ENCODE results near the gene MAD2L2.

Gene MAD2L2

DNA sequence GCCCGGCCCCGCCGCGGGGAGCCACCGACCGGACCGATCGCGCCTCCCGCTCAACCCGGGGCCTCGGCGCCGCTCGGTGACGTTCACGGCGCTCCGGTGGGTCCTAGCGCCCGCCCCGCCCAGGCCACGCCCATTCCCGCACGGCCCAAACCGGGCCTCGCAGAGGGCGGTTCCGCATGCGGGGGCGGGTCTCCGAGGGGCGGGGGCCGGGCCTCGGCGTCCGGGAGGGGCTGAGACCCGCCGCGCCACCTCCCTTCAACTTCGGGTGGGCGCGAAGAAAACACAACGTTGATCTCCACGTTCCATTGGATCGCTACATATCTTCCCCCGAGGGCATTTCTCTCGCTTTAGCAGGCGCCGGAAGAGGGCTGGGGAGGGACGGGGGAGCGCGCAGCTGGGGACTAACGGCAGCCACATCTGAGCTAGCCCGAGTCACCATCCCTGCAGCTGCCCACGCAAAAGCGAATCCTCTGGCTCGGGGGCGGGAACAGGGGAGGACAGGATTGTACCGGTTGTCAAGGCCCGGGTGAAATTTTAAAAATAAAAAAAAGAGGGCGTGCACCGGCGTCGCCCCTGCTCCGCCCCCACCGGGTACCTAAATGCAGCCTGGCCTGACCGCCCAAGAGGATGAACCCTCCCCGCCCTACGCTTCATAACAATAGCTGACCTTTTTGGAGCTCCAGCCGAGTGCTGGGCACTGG is at the start of gene MAD2L2:
Gene MAD2L2, minus strand, starts transcription at position 78 of the 701 bp plus-strand sequence. CDS start 547 bp downstream, outside the sequence.
- in situ Hi-C loops (cut with MboI; ENCODE audit: low sequenced_read_pairs) = no loop called here

DNA sequence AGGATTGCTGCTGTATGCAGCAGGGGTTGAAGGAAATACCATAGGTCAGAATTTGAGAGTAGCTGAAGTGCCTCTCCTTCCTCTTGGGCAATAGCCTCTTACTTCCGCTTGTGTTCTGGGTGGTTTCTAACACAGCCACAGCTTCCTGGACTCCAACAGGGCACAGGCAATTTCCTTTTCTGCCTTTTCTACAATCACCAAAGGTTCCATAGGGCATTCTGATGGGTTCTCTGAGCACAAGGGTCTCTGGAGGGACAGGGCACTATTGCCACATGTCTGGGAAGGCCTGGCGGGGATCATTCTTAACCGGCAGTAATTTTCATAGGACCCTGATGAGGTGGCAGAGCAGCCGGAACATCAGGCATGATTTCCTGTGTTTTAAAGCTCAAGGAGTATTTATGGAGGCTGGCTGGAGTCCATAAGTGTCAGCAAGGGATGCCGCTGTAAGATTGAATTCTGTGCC is 49.5 kb upstream of the MAD2L2 start:
- in situ Hi-C loops (cut with MboI; ENCODE audit: low sequenced_read_pairs) = no loop called here

- in situ Hi-C loops (cut with MboI; ENCODE audit: low sequenced_read_pairs) = no loop called here
Measured at GRCh38 chr1:11729498-11730428, 48.8 kb upstream of the MAD2L2 start.

- in situ Hi-C loops (cut with MboI; ENCODE audit: low sequenced_read_pairs) = no loop called here
Measured at GRCh38 chr1:11729155-11729497, 48.2 kb upstream of the MAD2L2 start.

DNA sequence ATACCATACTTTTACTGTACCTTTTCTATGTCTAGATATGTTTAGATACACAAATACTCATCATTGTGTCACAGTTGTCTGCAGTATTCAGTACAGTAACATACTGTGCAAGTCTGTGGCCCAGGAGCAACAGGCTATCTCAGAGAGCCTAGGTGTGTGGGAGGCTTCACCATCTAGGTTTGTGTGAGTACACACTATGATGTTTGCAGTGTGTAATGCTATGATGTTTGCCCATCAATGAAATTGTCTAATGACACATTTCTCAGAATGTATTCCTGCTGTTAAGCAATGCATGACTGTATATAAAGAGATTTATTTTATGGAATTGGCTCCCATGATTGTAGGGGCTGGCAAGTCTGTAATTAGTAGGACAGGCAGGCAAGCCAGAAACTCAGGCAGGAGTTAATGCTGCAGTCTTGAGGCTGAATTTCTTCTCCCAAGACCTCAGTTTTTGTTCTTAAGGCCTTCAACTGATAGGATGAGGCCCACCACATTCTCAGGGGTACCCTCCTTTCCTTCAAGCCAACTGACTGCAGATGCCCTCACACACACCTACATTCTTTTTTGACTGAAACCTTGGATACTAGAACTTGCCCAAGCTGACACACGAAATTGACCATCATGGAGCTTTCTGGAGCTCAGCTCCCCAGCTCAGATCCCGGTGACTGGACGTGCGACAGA is 47.3 kb upstream of the MAD2L2 start:
- in situ Hi-C loops (cut with MboI; ENCODE audit: low sequenced_read_pairs) = no loop called here

GRCh38 chr1:11727119-11727518 is 46.2 kb upstream of the MAD2L2 start:
- in situ Hi-C loops (cut with MboI; ENCODE audit: low sequenced_read_pairs) = no loop called here

GRCh38 chr1:11725616-11726015 is 44.7 kb upstream of the MAD2L2 start:
- in situ Hi-C loops (cut with MboI; ENCODE audit: low sequenced_read_pairs) = no loop called here

DNA sequence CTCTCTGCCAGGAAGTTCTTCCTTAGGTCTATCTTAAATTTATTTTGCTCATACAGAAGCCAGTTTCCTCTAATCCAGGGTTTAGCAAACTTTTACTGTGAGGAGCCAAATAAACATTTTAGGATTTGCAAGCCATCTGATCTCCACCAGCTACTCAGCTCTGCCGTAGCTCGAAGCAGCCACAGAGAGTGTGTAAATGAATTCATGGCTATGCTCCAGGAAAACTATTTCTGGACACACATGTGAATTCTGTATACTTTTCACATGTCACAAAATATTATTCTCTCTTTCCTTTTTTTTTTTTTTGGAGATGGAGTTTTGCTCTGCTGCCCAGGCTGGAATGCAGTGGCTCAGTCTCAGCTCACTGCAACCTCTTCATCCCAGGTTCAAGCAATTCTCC is 41.6 kb upstream of the MAD2L2 start:
- in situ Hi-C loops (cut with MboI; ENCODE audit: low sequenced_read_pairs) = no loop called here

DNA sequence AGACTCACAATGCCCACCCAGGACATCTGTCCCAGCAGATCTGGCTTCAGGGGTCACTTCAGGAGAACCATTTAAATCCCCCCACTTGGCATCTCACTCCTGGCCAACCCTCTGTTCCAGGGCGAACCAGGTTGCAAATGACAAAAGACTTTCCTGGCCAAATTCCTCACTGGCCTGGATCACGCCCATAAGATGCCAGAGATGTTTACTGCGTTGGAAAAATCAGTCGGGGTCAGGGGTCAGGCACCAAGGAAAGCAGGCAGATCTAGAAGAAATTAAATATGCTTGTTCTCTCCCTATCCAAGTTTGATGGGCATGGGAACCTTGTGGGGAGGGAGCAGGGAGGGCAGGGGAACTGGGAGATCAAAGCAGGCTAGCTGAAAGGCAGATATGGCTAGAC is 40.4 kb upstream of the MAD2L2 start:
- in situ Hi-C loops (cut with MboI; ENCODE audit: low sequenced_read_pairs) = no loop called here

GRCh38 chr1:11720525-11720924 is 39.6 kb upstream of the MAD2L2 start:
- in situ Hi-C loops (cut with MboI; ENCODE audit: low sequenced_read_pairs) = no loop called here

DNA sequence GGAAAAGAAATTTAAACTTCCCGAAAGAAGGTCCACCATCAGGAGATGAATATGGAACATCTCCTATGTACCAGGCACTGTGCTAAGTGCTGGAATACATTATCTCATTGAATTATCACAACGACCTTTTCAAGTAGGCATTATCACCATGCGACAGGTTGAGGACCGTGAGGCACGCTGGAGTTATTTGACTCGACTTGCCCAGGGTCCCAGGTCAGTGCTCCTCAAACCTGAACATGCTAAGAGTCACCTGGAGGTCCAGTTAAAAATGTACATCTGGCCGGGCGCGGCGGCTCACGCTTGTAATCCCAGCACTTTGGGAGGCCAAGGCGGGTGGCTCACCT is 39.1 kb upstream of the MAD2L2 start:
- in situ Hi-C loops (cut with MboI; ENCODE audit: low sequenced_read_pairs) = no loop called here

GRCh38 chr1:11719313-11720032 is 38.5 kb upstream of the MAD2L2 start:
- in situ Hi-C loops (cut with MboI; ENCODE audit: low sequenced_read_pairs) = loop anchor here (5.0 kb wide), 1 partner anchor 57 kb away; the partner anchor contains the start of gene FBXO6

DNA sequence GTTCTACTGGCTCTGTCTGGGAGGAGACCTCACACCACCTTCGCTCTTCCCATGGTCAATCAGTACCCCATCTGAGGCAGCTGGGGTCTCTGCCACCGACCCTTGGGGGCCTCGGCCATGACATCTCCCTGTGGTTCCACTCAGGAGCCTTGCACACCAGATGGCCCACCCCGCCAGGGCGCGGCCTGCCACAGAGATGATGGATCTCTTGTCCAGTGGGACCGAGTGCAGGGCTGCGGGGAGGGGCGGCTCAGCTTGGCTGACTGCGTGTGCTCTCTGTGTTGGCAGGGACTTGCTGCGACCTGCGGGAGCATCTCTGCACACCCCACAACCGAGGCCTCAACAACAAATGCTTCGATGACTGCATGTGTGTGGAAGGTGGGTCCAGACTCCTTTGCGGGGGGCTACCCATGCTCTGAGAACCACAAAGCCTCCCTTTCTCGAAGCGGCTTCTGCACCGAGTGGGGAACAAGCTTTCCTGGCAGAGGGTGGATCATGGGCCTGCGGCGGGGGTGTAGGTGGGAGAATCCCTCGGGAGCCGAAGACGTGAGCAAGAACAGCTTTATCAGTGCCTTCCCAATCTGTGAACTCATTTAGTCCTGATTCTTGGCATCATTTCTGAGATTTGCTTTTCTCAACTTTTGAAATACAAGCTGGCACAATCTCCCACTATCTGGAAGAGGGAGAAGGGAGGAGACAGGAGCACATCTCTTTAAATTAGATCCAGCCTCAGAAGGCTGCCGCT is 34.1 kb upstream of the MAD2L2 start:
- in situ Hi-C loops (cut with MboI; ENCODE audit: low sequenced_read_pairs) = loop anchor here (5.0 kb wide), 1 partner anchor 53 kb away; the partner anchor contains the start of gene FBXO6

DNA sequence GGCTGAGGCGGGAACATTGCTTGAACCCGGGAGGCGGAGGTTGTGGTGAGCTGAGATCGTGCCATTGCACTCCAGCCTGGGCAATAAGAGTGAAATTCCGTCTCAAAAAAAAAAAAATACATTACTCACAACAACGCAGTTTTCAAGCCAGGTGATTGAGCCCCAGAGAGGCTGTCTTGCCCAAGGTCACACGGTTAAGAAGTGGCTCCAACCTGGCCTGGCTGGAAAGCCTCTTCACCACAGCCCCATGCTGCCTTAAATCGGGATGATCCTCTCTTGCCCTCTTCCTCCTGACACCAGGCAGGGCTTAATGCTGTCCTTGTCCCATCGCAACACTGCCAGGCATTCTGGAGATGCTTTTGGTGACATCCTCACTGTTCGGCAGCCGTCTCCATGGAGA is 32.1 kb upstream of the MAD2L2 start:
- in situ Hi-C loops (cut with MboI; ENCODE audit: low sequenced_read_pairs) = no loop called here

DNA sequence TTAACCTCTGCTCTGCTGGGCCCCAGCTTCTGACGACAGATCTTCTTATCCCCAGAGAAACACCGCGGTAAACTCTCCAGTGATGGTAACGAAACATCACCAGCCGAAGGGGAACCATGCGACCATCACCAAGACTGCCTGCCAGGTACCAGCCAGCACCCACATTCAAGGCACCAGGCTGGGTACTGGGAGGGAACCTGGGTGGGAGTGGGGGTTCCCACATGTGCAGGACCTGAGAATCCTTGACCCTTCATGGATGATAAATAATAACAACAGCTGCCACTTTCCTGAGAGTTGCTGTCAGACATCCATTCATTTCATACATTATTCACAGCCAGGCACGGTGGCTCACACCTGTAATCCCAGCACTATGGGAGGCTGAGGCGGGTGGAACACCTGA is 31.3 kb upstream of the MAD2L2 start:
- in situ Hi-C loops (cut with MboI; ENCODE audit: low sequenced_read_pairs) = no loop called here

DNA sequence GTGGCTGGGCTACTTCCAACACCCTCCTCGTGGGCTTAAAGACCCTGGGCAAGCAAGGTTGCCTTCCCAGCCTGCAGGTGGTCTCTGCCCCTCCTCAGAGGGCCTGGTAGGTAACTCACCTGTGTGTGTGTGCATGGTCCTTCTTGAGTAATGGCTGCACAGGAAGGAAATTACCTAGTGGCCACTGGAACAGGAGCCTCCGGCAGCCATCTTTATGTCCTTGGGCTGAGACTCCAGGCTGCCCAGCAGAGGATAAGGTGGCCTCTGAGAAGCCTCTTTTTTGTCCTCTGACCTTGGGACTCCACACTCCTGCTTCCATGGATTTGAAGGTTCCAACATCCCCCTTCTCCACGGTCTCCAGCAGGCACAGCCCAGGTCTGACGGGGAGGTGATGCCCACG is 30.5 kb upstream of the MAD2L2 start:
- in situ Hi-C loops (cut with MboI; ENCODE audit: low sequenced_read_pairs) = no loop called here

DNA sequence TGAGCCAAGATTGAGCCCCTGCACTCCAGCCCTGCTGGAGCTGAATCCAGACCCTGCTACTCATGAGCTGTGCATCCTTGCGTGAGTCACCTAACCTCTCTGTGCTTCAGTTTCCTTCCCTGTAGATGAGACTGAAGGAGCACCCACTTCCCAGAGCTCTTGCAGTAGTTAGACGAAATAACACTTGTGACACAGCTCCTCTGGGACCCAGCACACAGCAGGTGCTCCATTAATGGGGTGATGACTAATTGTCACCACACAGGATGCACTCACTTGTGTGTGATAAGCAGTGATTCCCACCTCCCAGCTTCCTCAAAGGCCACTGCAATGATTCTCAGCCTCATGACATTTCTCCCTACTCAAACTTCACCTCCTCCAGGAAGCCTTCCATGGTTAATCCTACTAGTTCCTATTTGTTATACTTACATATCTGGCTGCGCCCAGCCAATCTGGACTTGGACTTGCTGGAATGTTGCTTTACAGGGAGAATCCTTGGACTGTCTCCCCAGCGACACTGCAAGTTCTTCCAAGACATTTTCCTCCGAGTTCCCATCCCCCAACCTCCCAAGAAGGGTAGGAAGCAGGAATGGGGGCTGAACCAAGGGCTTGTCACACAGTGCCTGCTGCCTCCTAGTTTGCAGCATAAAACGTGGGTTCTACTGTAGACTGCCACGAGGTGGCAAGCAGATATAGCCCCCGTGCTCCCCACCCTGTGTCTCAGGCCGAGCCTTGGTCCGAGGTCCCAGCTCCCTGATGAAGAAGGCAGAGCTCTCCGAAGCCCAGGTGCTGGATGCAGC is 27.8 kb upstream of the MAD2L2 start:
- in situ Hi-C loops (cut with MboI; ENCODE audit: low sequenced_read_pairs) = no loop called here

GRCh38 chr1:11707621-11708276 is 26.8 kb upstream of the MAD2L2 start:
- in situ Hi-C loops (cut with MboI; ENCODE audit: low sequenced_read_pairs) = no loop called here

GRCh38 chr1:11706292-11706691 is 25.3 kb upstream of the MAD2L2 start:
- in situ Hi-C loops (cut with MboI; ENCODE audit: low sequenced_read_pairs) = no loop called here
